T-cell (primary cell): ENCODE results near the gene LMO7. TPM values are rescaled to one million over a fixed set of nuclear protein-coding genes. Genes with fewer than 3 reads are reported as not detected.

Experiments
- ATAC-seq, 4 experiments: fragments of 200-7000 bp in 3 of 4; fragments of 150-1000 bp in 1 of 4; cut with Tn5 transposase; replicated peaks in 1 of 4; 1 replicate in 3 of 4; 2 replicates in 1 of 4; pipeline ENCODE4 v1.10.0; 2021; ENCODE audit warnings: moderate library complexity in 3 of 4, mild to moderate bottlenecking in 2 of 4, moderate number of reproducible peaks in 1 of 4
- CTCF ChIA-PET, 2 donors: fragments of 300-600 bp; sonication (Branson Sonifier 250); formaldehyde crosslinking; loops; one replicate each; lab custom pipeline; 2022; ENCODE audit warnings: antibody characterized with exemption in 2 of 2; lab: Charles Lee
- POLR2A ChIA-PET, 2 donors: fragments of 300-600 bp; sonication (Branson Sonifier 250); formaldehyde crosslinking; loops; one replicate each; lab custom pipeline; 2022; ENCODE audit warnings: antibody characterized with exemption in 2 of 2; lab: Charles Lee
- DNase-seq, 35 experiments: peaks; one replicate each; pipeline versions ENCODE4 v3.0.0 to v3.0.0-alpha.2; 2013 to 2023
- H3K27ac ChIP-seq: one replicate; pipeline ENCODE4 v1.5.1; 2013; ENCODE audit warnings: low read length
- H3K27me3 ChIP-seq, 2 experiments: replicated peaks in 1 of 2; 1 replicate in 1 of 2; 2 replicates in 1 of 2; pipeline versions ENCODE4 v1.6.1 to v1.7.0; 2013; ENCODE audit warnings: low read length in 1 of 2, mixed read lengths in 1 of 2; ENCODE audit not compliant: control insufficient read depth in 2 of 2, insufficient read depth in 2 of 2; ENCODE audit errors: extremely low read depth in 1 of 2
- H3K36me3 ChIP-seq, 2 donors: 1 replicate in 1 of 2; 2 replicates in 1 of 2; pipeline versions ENCODE4 v1.6.1 to v1.7.0; 2013; ENCODE audit warnings: low read length in 1 of 2; ENCODE audit not compliant: control insufficient read depth in 2 of 2, insufficient read depth in 1 of 2; ENCODE audit errors: extremely low read depth in 1 of 2
- H3K4me1 ChIP-seq, 2 experiments: 1 replicate in 1 of 2; 2 replicates in 1 of 2; pipeline versions ENCODE4 v1.6.1 to v1.7.0; 2013; ENCODE audit warnings: low read length in 2 of 2, mixed read lengths in 1 of 2; ENCODE audit not compliant: insufficient read depth in 2 of 2, control insufficient read depth in 1 of 2; ENCODE audit errors: extremely low read depth in 1 of 2
- H3K4me3 ChIP-seq, 2 donors: 1 replicate in 1 of 2; 2 replicates in 1 of 2; pipeline versions ENCODE4 v1.5.1 to v1.7.0; 2013; ENCODE audit warnings: mild to moderate bottlenecking in 2 of 2, low read length in 1 of 2, moderate library complexity in 1 of 2; ENCODE audit not compliant: control insufficient read depth in 1 of 2; ENCODE audit errors: extremely low read depth in 1 of 2
- H3K9me3 ChIP-seq: 2 replicates; pipeline ENCODE4 v1.7.0; 2013
- H3K27ac Mint-ChIP-seq, 2 donors: one replicate each; pipeline ENCODE4 v1.8.0; 2020 to 2021; ENCODE audit warnings: mild to moderate bottlenecking in 2 of 2, mixed read lengths in 2 of 2
- H3K27me3 Mint-ChIP-seq, 2 donors: one replicate each; pipeline ENCODE4 v1.8.0; 2021 to 2022; ENCODE audit warnings: mixed read lengths in 2 of 2
- H3K36me3 Mint-ChIP-seq: one replicate; pipeline ENCODE4 v1.8.0; 2021; ENCODE audit warnings: mixed read lengths
- H3K4me1 Mint-ChIP-seq, 3 donors: one replicate each; pipeline ENCODE4 v1.8.0; 2020 to 2022; ENCODE audit warnings: mixed read lengths in 3 of 3, mild to moderate bottlenecking in 1 of 3
- H3K4me3 Mint-ChIP-seq, 3 donors: one replicate each; pipeline ENCODE4 v1.8.0; 2020 to 2022; ENCODE audit warnings: mild to moderate bottlenecking in 3 of 3, mixed read lengths in 3 of 3, moderate library complexity in 3 of 3
- H3K9me3 Mint-ChIP-seq, 3 donors: one replicate each; pipeline ENCODE4 v1.8.0; 2020 to 2022; ENCODE audit warnings: mixed read lengths in 3 of 3
- WGBS: methylation state at CpG from one replicate; pipeline ENCODE4 v1.1.5; 2013; ENCODE audit warnings: missing lambda C conversion rate; ENCODE audit not compliant: insufficient coverage; 5-methylcytosine and 5-hydroxymethylcytosine counted together
- total RNA-seq, 35 experiments: library from RNA in 6 of 35; stranded (reverse) in 6 of 35; fragments of 120-200 nt in 1 of 35; gene quantifications; one replicate each; pipeline versions ENCODE4 v1.2.1 to v1.2.4 and lab custom pipeline; 2013 to 2026

Gene LMO7
- total RNA-seq, 5 donors from 2014 or later (not counting 1 experiment from before 2014, with no cell fraction given): 22.6 to 46.8 (median 34.0) TPM

DNA sequence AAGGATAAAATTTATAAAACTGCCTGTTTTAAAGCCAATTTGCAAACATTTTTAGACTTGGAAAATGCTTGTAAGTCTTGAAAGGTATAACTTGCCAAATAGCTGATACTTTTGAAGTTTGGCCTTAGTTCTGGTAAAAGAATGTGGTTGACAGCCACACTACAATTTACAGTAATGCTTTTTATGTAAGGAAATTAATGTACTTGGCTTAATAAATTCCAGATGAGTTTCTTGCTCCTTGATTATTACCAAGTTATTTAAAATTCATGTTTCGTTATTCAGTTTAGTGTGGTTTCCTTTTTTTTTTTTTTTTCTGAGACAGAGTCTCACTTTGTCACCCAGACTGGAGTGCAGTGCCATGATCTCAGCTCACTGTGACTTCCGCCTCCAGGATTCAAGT is 14.9 kb downstream of the LMO7 start:
- Mint-ChIP-seq H3K4me1 (peaks cover 0 to 2% (median 0%) of the 10 kb centered on the region in 3 donors), H3K27me3 (no peaks in the 10 kb centered on the region), H3K9me3 (no peaks in the 10 kb centered on the region), H3K36me3 (peaks cover 21% of the 10 kb centered on the region), H3K4me3 (no peak overlapping the region), H3K27ac (no peak overlapping the region)
- no peaks in the 10 kb centered on the region for H3K9me3 ChIP-seq
- no peaks in the 10 kb centered on the region for H3K36me3 ChIP-seq
- no peak overlapping the region for H3K4me3 ChIP-seq
- H3K27me3 ChIP-seq: no peaks in the 10 kb centered on the region
- H3K4me1 ChIP-seq: no peaks in the 10 kb centered on the region
- ATAC-seq (no peak), DNase-seq (no peak)
- ChIA-PET CTCF (interaction anchor here in 1 of 2 donors (0.6 kb wide), 1 partner anchor 37 kb away, joined by 3 read pairs; no protein-coding TSS in a partner anchor), POLR2A (no interaction called here)
- no peak overlapping the region for H3K27ac ChIP-seq
- 100% methylated on average over 1 of the region's 2 CpGs for WGBS

DNA sequence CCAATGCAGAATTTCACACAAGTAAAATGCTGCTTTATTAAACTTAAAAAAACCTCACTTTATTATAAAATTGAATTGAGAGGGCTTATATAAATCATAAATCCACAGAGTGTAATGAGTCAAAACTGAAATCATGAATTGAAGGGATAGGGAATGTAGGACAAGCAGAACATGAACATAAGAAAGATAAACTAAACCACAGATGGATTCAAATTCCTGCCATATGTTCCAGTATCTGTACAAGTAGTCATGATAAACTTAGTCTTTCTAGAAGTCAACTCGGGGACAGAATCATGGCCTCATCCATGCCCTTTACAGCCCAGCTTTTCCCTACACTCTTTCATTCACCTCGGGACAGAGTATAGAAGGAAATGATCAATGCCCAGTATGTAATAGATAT is 16.6 kb downstream of the LMO7 start:
- DNase-seq: no peak
- Histone ChIP-seq H3K4me1 (no peaks in the 10 kb centered on the region), H3K4me3 (no peak overlapping the region), H3K27ac (no peak overlapping the region), H3K36me3 (no peaks in the 10 kb centered on the region), H3K9me3 (no peaks in the 10 kb centered on the region), H3K27me3 (no peaks in the 10 kb centered on the region)
- ChIA-PET POLR2A (no interaction called here), CTCF (no interaction called here)
- Mint-ChIP-seq H3K27ac (no peak overlapping the region), H3K27me3 (no peaks in the 10 kb centered on the region), H3K36me3 (peaks cover 15% of the 10 kb centered on the region), H3K4me1 (no peaks in the 10 kb centered on the region), H3K4me3 (no peak overlapping the region), H3K9me3 (no peaks in the 10 kb centered on the region)
- ATAC-seq: no peak
- no CpG with 5 or more reads among the region's 2 CpGs for WGBS

DNA sequence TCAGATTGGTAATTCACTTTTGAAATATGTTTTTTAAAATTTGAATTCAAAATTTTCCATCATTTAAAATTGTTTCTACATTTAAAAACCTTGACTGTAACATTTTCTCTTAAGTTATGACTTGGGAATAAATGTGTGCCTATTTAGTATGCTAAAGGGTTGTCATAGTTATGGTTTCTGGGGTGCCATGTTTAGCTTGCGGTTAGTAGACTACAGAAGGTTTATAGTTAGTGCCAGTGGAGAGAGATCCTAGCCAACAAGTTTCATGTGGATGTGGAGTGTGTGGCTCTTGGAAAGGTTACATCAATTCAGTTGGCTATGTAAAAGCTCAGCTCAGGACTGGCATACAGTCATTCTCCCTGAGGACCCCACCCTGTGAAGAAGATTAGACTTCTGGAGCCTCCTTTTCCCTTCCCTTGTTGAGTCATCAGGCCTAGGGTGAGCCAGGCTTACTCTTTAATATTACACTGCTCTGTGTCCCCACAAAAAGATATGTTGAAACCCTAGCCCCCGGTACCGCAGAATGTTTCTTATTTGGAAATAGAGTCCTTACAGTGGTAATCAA is 20.4 kb downstream of the LMO7 start:
- Histone ChIP-seq H3K27ac (no peak overlapping the region), H3K4me1 (no peaks in the 10 kb centered on the region), H3K4me3 (no peak overlapping the region), H3K9me3 (no peaks in the 10 kb centered on the region), H3K27me3 (no peaks in the 10 kb centered on the region), H3K36me3 (no peaks in the 10 kb centered on the region)
- ATAC-seq (no peak), DNase-seq (no peak)
- Mint-ChIP-seq H3K27me3 (no peaks in the 10 kb centered on the region), H3K27ac (no peak overlapping the region), H3K36me3 (peaks cover 13% of the 10 kb centered on the region), H3K4me3 (no peak overlapping the region), H3K9me3 (no peaks in the 10 kb centered on the region), H3K4me1 (no peaks in the 10 kb centered on the region)
- 100% methylated on average over 1 of the region's 3 CpGs for WGBS
- POLR2A ChIA-PET: no interaction called here
- CTCF ChIA-PET: interaction anchor here in 1 of 2 donors (1.1 kb wide), 1 partner anchor 19 kb away, joined by 4 read pairs; no protein-coding TSS in a partner anchor

DNA sequence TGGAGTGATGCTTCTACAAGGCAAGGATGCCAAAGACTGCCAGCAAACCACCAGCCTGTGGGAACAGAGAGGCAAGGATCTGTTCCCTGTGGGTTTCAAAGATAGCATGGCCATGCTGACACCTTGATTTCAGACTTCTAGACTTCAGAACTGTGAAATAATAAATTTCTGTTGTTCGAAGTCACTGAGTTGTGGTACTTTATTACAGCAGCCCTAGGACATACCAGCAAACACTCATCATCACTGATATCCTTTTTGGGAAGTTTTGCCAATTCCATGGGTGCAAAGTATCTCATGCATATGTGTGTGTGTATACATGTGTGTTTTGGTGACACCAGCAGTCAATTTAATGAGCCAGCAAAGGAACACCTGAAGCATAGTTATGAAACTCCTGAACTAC is 21.0 kb downstream of the LMO7 start:
- ChIA-PET POLR2A (no interaction called here), CTCF (no interaction called here)
- Histone ChIP-seq H3K4me1 (no peaks in the 10 kb centered on the region), H3K27me3 (no peaks in the 10 kb centered on the region), H3K9me3 (no peaks in the 10 kb centered on the region), H3K27ac (no peak overlapping the region), H3K4me3 (no peak overlapping the region), H3K36me3 (no peaks in the 10 kb centered on the region)
- no CpG with 5 or more reads among the region's 1 CpG for WGBS
- Mint-ChIP-seq H3K36me3 (peaks cover 10% of the 10 kb centered on the region), H3K4me3 (no peak overlapping the region), H3K4me1 (no peaks in the 10 kb centered on the region), H3K9me3 (no peaks in the 10 kb centered on the region), H3K27ac (no peak overlapping the region), H3K27me3 (no peaks in the 10 kb centered on the region)
- ATAC-seq (no peak), DNase-seq (no peak)

DNA sequence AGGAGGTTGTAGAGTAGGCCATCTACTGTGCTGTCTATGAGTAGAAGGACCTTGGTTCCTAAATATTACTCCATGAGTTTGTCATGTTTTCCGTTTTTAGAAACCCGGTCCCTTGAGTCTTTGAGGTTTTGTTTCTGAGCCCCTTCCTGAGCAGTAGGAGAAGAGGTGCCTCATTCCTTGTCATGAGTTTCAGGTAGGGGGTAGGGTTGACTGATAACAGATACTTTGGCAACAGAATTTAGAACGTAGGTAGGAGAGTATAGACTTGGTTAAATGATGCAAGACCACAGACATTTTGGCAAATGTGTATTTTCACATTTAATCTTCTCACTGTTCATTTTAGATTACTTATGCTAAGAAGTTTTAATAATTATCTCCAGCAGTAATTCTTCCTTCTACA is 24.6 kb downstream of the LMO7 start:
- Histone ChIP-seq H3K4me3 (no peak overlapping the region), H3K9me3 (no peaks in the 10 kb centered on the region), H3K27me3 (no peaks in the 10 kb centered on the region), H3K36me3 (no peaks in the 10 kb centered on the region), H3K4me1 (no peaks in the 10 kb centered on the region), H3K27ac (no peak overlapping the region)
- Mint-ChIP-seq H3K9me3 (peaks cover 3 to 4% (median 3%) of the 10 kb centered on the region in 3 donors), H3K36me3 (peaks cover 15% of the 10 kb centered on the region), H3K4me1 (no peaks in the 10 kb centered on the region), H3K27ac (no peak overlapping the region), H3K27me3 (no peaks in the 10 kb centered on the region), H3K4me3 (no peak overlapping the region)
- POLR2A ChIA-PET: no interaction called here
- CTCF ChIA-PET: no interaction called here
- no peak for ATAC-seq
- 82% methylated on average over 2 of the region's 3 CpGs for WGBS
- DNase-seq: no peak

DNA sequence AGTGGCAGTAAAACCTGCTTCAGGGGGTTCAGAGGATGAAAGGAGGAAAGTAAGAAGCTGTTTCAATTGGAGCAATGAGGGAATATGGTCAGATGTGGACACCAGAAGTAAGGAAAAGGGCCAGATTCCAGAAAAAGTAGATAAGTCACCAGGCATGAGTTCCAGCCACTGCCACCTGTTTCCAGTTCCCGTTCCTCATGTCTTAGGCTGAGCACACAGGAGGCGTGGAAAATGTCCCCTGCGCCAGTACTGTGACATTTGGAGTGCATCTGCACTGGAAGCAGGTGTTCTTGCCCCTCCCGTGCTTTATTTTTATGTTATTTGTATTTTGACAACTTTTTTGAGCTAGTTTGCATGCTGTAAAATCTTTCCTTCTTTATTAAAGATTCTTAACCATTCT is 25.3 kb downstream of the LMO7 start:
- H3K4me1 Mint-ChIP-seq: no peaks in the 10 kb centered on the region
- Histone ChIP-seq H3K9me3 (no peaks in the 10 kb centered on the region), H3K4me1 (no peaks in the 10 kb centered on the region), H3K4me3 (no peak overlapping the region), H3K27me3 (no peaks in the 10 kb centered on the region), H3K36me3 (no peaks in the 10 kb centered on the region), H3K27ac (no peak overlapping the region)
- H3K27ac Mint-ChIP-seq: no peak overlapping the region
- no peak overlapping the region for H3K4me3 Mint-ChIP-seq
- ATAC-seq (no peak), DNase-seq (no peak)
- 100% methylated on average over 3 of the region's 4 CpGs for WGBS
- ChIA-PET POLR2A (no interaction called here), CTCF (no interaction called here)
- H3K9me3 Mint-ChIP-seq: peaks cover 3 to 4% (median 3%) of the 10 kb centered on the region in 3 donors
- peaks cover 15% of the 10 kb centered on the region for H3K36me3 Mint-ChIP-seq
- no peaks in the 10 kb centered on the region for H3K27me3 Mint-ChIP-seq
